Glutamatergic neuron (in vitro differentiated cells): Measurements from ENCODE around the gene KCNJ6. TPM values are rescaled to one million over a fixed set of nuclear protein-coding genes. Genes with fewer than 3 reads are reported as not detected.
A peak's percentile ranks its signal among the peaks of the same experiment; 100 is the strongest.

Source experiments
- DNase-seq: peaks from one replicate; pipeline ENCODE4 v3.0.0; 2022
- H3K27ac Mint-ChIP-seq: one replicate; pipeline ENCODE4 v1.8.0; 2020; ENCODE audit warnings: mild to moderate bottlenecking, mixed read lengths, inconsistent platforms; ENCODE audit not compliant: unreplicated experiment
- H3K27me3 Mint-ChIP-seq: one replicate; pipeline ENCODE4 v1.8.0; 2020; ENCODE audit warnings: mild to moderate bottlenecking, moderate library complexity, mixed read lengths, inconsistent platforms; ENCODE audit not compliant: unreplicated experiment
- H3K36me3 Mint-ChIP-seq: one replicate; pipeline ENCODE4 v1.8.0; 2020; ENCODE audit warnings: mild to moderate bottlenecking, mixed read lengths, inconsistent platforms; ENCODE audit not compliant: unreplicated experiment
- H3K4me1 Mint-ChIP-seq: one replicate; pipeline ENCODE4 v1.8.0; 2020; ENCODE audit warnings: mild to moderate bottlenecking, low read depth, mixed read lengths, inconsistent platforms; ENCODE audit not compliant: unreplicated experiment
- H3K4me3 Mint-ChIP-seq: one replicate; pipeline ENCODE4 v1.8.0; 2020; ENCODE audit warnings: mild to moderate bottlenecking, mixed read lengths, inconsistent platforms; ENCODE audit not compliant: unreplicated experiment
- H3K9me3 Mint-ChIP-seq: one replicate; pipeline ENCODE4 v1.8.0; 2020; ENCODE audit warnings: mild to moderate bottlenecking, moderate library complexity, mixed read lengths, inconsistent platforms; ENCODE audit not compliant: unreplicated experiment
- CTCF ChIP-seq: fragments of 200-600 bp; sonication (generic); IDR thresholded peaks from one replicate; pipeline ENCODE4 v1.5.0; 2021; ENCODE audit not compliant: partially characterized antibody, unreplicated experiment
- total RNA-seq: library from RNA; stranded (reverse); fragmentation: NEBNext Ultra II Directional; extraction: Animal tissue kit (Norgen Biotek cat#: 25700); gene quantifications from one replicate; pipeline ENCODE4 v1.2.1, GENCODE V29; 2021; ENCODE audit not compliant: unreplicated experiment

The KCNJ6 gene
- total RNA-seq, 1 donor from 2014 or later, result 80.5 TPM

GRCh38 chr21:37871121-37871862, 45.0 kb downstream of the KCNJ6 start:
- peaks cover 5% of the 10 kb centered on the region for H3K36me3 Mint-ChIP-seq
- peak overlapping the region; percentile 94 for H3K27ac Mint-ChIP-seq
- H3K9me3 Mint-ChIP-seq, result peaks cover 8% of the 10 kb centered on the region
- no peak for TF ChIP-seq CTCF
- peaks cover 45% of the 10 kb centered on the region for H3K4me1 Mint-ChIP-seq
- H3K27me3 Mint-ChIP-seq, result no peaks in the 10 kb centered on the region
- peak overlapping the region; percentile 5 for H3K4me3 Mint-ChIP-seq
- DNase-seq, result no peak

GRCh38 chr21:37870221-37870620, 46.0 kb downstream of the KCNJ6 start:
- Mint-ChIP-seq H3K27ac (peak overlapping the region; percentile 94), H3K9me3 (peaks cover 8% of the 10 kb centered on the region), H3K36me3 (peaks cover 5% of the 10 kb centered on the region), H3K27me3 (no peaks in the 10 kb centered on the region), H3K4me3 (no peak overlapping the region), H3K4me1 (peaks cover 51% of the 10 kb centered on the region)
- TF ChIP-seq CTCF, result no peak
- DNase-seq, result no peak

- H3K9me3 Mint-ChIP-seq, result peaks cover 8% of the 10 kb centered on the region
- peak overlapping the region; percentile 96 for H3K27ac Mint-ChIP-seq
- no peak for DNase-seq
- no peaks in the 10 kb centered on the region for H3K27me3 Mint-ChIP-seq
- no peak for TF ChIP-seq CTCF
- peaks cover 9% of the 10 kb centered on the region for H3K36me3 Mint-ChIP-seq
- H3K4me3 Mint-ChIP-seq, result peak overlapping the region; percentile 35
- H3K4me1 Mint-ChIP-seq, result peaks cover 57% of the 10 kb centered on the region
These were observed 46.6 kb downstream of the KCNJ6 start for GRCh38 chr21:37869661-37870060.

- Mint-ChIP-seq H3K9me3 (peaks cover 8% of the 10 kb centered on the region), H3K4me1 (peaks cover 57% of the 10 kb centered on the region), H3K27ac (peak overlapping the region; percentile 96), H3K36me3 (peaks cover 9% of the 10 kb centered on the region), H3K4me3 (no peak overlapping the region), H3K27me3 (no peaks in the 10 kb centered on the region)
- no peak for DNase-seq
- TF ChIP-seq CTCF, result no peak
These were observed 47.6 kb downstream of the KCNJ6 start for GRCh38 chr21:37868446-37869295.

GRCh38 chr21:37866027-37866426, 50.2 kb downstream of the KCNJ6 start:
- Mint-ChIP-seq H3K36me3 (peaks cover 8% of the 10 kb centered on the region), H3K4me1 (peaks cover 59% of the 10 kb centered on the region), H3K9me3 (peaks cover 7% of the 10 kb centered on the region), H3K27ac (peak overlapping the region; percentile 13), H3K27me3 (peaks cover 2% of the 10 kb centered on the region), H3K4me3 (no peak overlapping the region)
- DNase-seq, result no peak
- TF ChIP-seq CTCF, result no peak
